IPS DF 4.7 (cell line): ENCODE results near the gene HSFX2.
"Not testable (repeated sequence)": the region's sequence is repeated elsewhere in the genome, so short reads cannot be mapped to it uniquely, and the experiment has no call there.

Source experiments
- DNase-seq: peaks from one replicate; pipeline ENCODE4 v3.0.0-alpha.2; 2013; ENCODE audit warnings: low spot score; ENCODE audit errors: extremely low read depth

Gene HSFX2

GRCh38 chrX:149590993-149591392 lies 4.1 kb downstream of the HSFX2 start:
- DNase-seq: not testable (repeated sequence)

GRCh38 chrX:149587359-149587758 lies 7.8 kb downstream of the HSFX2 start, which contains the start of gene MAGEA9B:
Gene MAGEA9B, minus strand, starts transcription at chrX:149587459. Its CDS starts 4,280 bp downstream, at chrX:149583179.
- DNase-seq: not testable (repeated sequence)

- not testable (repeated sequence) for DNase-seq
Measured at GRCh38 chrX:149585631-149586030, 9.5 kb downstream of the HSFX2 start.

GRCh38 chrX:149573456-149573855 lies 21.7 kb downstream of the HSFX2 start:
- DNase-seq: not testable (repeated sequence)

- no peak for DNase-seq
Measured at GRCh38 chrX:149572743-149573142, 22.4 kb downstream of the HSFX2 start.

- DNase-seq: no peak
Measured at GRCh38 chrX:149571770-149572169, 23.3 kb downstream of the HSFX2 start.

GRCh38 chrX:149570668-149571067 lies 24.4 kb downstream of the HSFX2 start:
- no peak for DNase-seq

GRCh38 chrX:149569770-149570169 lies 25.3 kb downstream of the HSFX2 start:
- DNase-seq: no peak

- no peak for DNase-seq
Measured at GRCh38 chrX:149568701-149569296, 26.3 kb downstream of the HSFX2 start.

- DNase-seq: no peak
Measured at GRCh38 chrX:149567621-149568417, 27.3 kb downstream of the HSFX2 start.

- no peak for DNase-seq
Measured at GRCh38 chrX:149563359-149563758, 31.8 kb downstream of the HSFX2 start.

GRCh38 chrX:149555251-149555650 lies 39.9 kb downstream of the HSFX2 start:
- not testable (repeated sequence) for DNase-seq

GRCh38 chrX:149551939-149552248 lies 43.2 kb downstream of the HSFX2 start:
- not testable (repeated sequence) for DNase-seq

- not testable (repeated sequence) for DNase-seq
Measured at GRCh38 chrX:149551245-149551938, 43.7 kb downstream of the HSFX2 start.

- not testable (repeated sequence) for DNase-seq
Measured at GRCh38 chrX:149550454-149550853, 44.7 kb downstream of the HSFX2 start.

GRCh38 chrX:149549701-149550100 lies 45.4 kb downstream of the HSFX2 start, which contains the start of gene HSFX3:
Gene HSFX3, minus strand, starts transcription at chrX:149549924. Its CDS starts 72 bp downstream, at chrX:149549852.
- not testable (repeated sequence) for DNase-seq

GRCh38 chrX:149547782-149548181 lies 47.3 kb downstream of the HSFX2 start:
- not testable (repeated sequence) for DNase-seq

- DNase-seq: not testable (repeated sequence)
Measured at GRCh38 chrX:149546962-149547361, 48.2 kb downstream of the HSFX2 start.

- DNase-seq: not testable (repeated sequence)
Measured at GRCh38 chrX:149545545-149546543, 49.3 kb downstream of the HSFX2 start.
